Uterus (tissue), 4 donors: ENCODE results near the gene CADPS2. TPM values are rescaled to one million over a fixed set of nuclear protein-coding genes. Genes with fewer than 3 reads are reported as not detected.

ENCODE experiments used
- DNase-seq, 2 donors: peaks; one replicate each; pipeline ENCODE4 v3.0.0-alpha.2; 2019 to 2020
- H3K27ac ChIP-seq, 2 donors: fragments of 200-600 bp; sonication (generic); 1 replicate in 1 of 2; 2 replicates in 1 of 2; pipeline ENCODE4 v1.5.1; 2016 to 2018
- H3K27me3 ChIP-seq, 2 donors: fragments of 200-600 bp; sonication (generic); one replicate each; pipeline ENCODE4 v1.5.1; 2018 to 2019; ENCODE audit warnings: control low read depth in 1 of 2
- H3K36me3 ChIP-seq, 2 donors: fragments of 200-600 bp; sonication (generic); one replicate each; pipeline ENCODE4 v1.5.1; 2019; ENCODE audit warnings: control low read depth in 1 of 2
- H3K4me1 ChIP-seq, 2 donors: fragments of 200-600 bp; sonication (generic); one replicate each; pipeline ENCODE4 v1.5.1; 2018 to 2019; ENCODE audit warnings: control low read depth in 1 of 2
- H3K4me3 ChIP-seq, 2 donors: fragments of 200-600 bp; sonication (generic); 1 replicate in 1 of 2; 2 replicates in 1 of 2; pipeline ENCODE4 v1.5.1; 2018 to 2019; ENCODE audit warnings: mild to moderate bottlenecking in 1 of 2
- H3K9me3 ChIP-seq, 2 donors: fragments of 200-600 bp; sonication (generic); one replicate each; pipeline ENCODE4 v1.5.1; 2019; ENCODE audit warnings: control low read depth in 1 of 2
- CTCF ChIP-seq, 4 experiments: fragments of 200-600 bp in 2 of 4; fragments of 450-650 bp in 2 of 4; sonication (generic) in 2 of 4; IDR thresholded peaks; one replicate each; pipeline ENCODE4 v1.5.1; 2016 to 2019; ENCODE audit warnings: antibody characterized with exemption in 4 of 4, mild to moderate bottlenecking in 2 of 4, moderate library complexity in 1 of 4
- POLR2A ChIP-seq, 2 donors: fragments of 450-650 bp; IDR thresholded peaks; one replicate each; pipeline ENCODE4 v1.6.1; 2016; ENCODE audit warnings: antibody characterized with exemption in 2 of 2, mild to moderate bottlenecking in 1 of 2, moderate library complexity in 1 of 2
- intact Hi-C: fragments of 100-400 bp; cut with DNase I; formaldehyde crosslinking; loops from one replicate; pipeline ENCODE4 v1.15.1; 2023; ENCODE audit warnings: low total_unique reads
- total RNA-seq, 4 donors: library from RNA; depleted of rRNA in 3 of 4; stranded (reverse); fragments of >200 nt in 3 of 4; gene quantifications; one replicate each; pipeline versions ENCODE4 v1.1.0 to v1.2.4, GENCODE V29; 2014 to 2023
- donor health status: DM: yes; HTN: yes; CAD: no.

CADPS2 gene
- total RNA-seq, 4 donors from 2014 or later, result 11.5 to 119 (median 36.8) TPM

DNA sequence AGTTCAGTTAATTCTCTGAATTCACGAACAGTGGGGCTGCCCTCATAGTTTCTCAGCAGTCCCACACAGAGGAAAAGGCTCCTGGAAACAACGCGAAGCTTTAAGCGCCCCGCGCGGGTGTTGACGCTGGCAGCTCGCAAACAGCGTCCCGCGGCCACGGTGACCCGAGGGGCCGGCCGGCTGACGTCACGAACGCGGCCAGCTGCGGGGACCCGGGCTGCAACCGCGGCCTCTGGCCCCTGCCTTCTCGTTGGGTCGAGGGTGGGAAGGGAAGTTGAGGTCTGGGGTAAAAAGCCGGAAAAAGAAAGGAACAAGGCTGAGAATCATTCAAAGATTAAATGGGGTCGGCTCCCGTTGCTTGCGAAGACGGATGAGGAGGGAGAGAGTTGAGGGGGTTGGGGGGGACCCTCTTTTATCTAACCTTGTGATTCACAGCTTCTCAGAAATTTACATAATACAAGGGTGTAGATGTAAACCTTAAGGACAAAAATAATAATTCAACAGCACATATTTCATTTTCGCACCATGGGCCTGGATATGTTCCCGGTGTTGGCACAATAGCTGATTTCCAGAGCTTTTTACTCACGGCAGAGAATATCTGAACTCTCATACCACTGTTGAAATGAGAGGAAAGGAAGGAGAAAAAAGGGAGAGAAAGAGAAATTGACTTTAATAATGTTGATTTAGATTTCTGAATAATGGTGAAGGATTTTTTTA lies 574.4 kb downstream of the CADPS2 start:
- no peak for DNase-seq
- no peak for TF ChIP-seq CTCF (IDR thresholded peaks at IDR 0.05)
- TF ChIP-seq POLR2A (IDR thresholded peaks at IDR 0.05), result no peak
- no peak overlapping the region for H3K4me3 ChIP-seq
- H3K27me3 ChIP-seq, result peaks cover 26 to 100% of the 10 kb centered on the region in 2 donors
- intact Hi-C loops, result no loop called here
- no peaks in the 10 kb centered on the region for H3K36me3 ChIP-seq
- no peaks in the 10 kb centered on the region for H3K4me1 ChIP-seq
- H3K27ac ChIP-seq, result no peak overlapping the region
- no peaks in the 10 kb centered on the region for H3K9me3 ChIP-seq

DNA sequence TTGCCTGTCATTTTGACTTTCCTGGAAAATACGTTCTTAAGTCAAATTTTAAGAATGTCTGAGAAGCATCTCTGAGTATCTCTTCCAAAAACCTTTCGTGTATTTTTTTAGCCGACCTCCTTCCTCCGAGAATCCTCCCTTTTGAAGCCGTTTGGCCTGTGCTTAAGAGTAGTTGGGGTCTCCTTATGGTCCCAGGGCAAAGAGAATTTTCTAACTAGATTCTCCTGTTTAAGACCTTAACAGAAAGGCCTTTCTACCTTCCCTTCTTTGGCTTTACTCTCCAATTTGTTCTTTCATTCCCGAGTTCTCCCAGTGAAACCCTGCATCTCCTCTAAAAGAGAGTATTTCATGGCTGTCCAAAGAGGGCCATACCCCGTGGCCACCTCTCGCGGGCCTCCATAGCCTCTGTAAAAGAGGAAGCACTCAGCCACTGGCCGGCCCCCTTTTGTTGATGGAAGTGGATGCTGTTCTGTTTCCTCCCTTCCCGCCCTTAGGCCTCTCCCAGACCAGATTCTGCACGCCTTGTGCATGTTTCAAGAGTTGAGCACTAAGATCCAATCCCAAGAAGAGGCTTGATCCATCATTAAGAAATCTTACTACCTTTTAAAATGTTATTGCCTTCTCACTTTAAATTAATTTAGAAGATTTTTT lies 575.1 kb downstream of the CADPS2 start:
- Histone ChIP-seq H3K27me3 (peaks cover 30 to 100% of the 10 kb centered on the region in 2 donors), H3K4me3 (no peak overlapping the region), H3K36me3 (no peaks in the 10 kb centered on the region), H3K9me3 (no peaks in the 10 kb centered on the region), H3K27ac (no peak overlapping the region), H3K4me1 (peaks cover 0 to under 1% of the 10 kb centered on the region in 2 donors)
- intact Hi-C loops, result no loop called here
- TF ChIP-seq POLR2A (IDR thresholded peaks at IDR 0.05), result no peak
- TF ChIP-seq CTCF (IDR thresholded peaks at IDR 0.05), result no peak
- no peak for DNase-seq

DNA sequence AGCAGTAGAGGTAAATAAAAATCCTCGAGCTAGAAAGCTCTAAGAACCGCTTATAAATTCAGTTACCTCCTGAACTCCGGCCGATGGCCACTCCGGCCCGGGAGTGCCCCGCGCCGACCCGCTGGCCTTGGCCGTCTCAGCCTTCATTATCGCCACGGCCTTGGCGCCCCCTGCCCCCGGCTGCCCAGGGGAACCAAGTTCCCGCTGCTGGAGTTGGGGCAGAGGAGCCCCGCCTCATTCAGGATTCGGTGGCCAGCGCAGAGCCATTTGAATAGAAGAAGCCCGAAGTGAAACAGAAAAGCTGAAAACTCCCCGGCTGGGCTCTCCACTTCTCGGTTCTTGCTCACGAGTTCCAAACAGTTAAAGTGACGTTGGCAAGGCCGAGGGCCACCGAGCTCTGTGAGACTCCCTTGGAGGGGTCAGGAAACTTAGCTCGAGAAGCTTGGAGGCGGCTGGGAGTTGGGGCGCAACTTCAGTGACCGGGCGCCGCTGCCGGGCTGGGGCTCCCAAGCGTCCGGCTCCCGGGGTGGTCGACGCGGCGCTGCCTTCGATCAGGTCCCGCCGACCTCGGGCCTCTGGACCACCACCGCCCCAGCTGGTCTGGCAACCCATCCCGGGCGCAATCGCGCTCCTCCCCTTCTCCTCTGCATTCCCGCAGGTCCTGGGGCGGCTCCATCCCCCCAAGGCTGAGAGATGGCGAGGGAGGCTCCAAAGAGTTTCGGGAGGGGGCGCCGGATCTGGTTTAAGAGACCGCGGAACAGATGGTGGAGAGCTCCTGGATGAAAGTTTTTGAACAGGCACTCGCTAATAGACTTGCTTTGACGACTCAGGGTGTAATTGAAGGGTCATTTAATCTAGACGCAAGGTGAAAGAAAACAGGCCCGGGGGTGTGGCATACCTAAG lies 575.9 kb downstream of the CADPS2 start:
- intact Hi-C loops, result no loop called here
- Histone ChIP-seq H3K36me3 (no peaks in the 10 kb centered on the region), H3K4me3 (peak overlapping the region; percentile 11 to 33), H3K27ac (no peak overlapping the region), H3K27me3 (peaks cover 32 to 100% of the 10 kb centered on the region in 2 donors), H3K4me1 (peaks cover 0 to 8% of the 10 kb centered on the region in 2 donors), H3K9me3 (no peaks in the 10 kb centered on the region)
- no peak for DNase-seq
- TF ChIP-seq CTCF (IDR thresholded peaks at IDR 0.05) (no peak), POLR2A (IDR thresholded peaks at IDR 0.05) (no peak)

DNA sequence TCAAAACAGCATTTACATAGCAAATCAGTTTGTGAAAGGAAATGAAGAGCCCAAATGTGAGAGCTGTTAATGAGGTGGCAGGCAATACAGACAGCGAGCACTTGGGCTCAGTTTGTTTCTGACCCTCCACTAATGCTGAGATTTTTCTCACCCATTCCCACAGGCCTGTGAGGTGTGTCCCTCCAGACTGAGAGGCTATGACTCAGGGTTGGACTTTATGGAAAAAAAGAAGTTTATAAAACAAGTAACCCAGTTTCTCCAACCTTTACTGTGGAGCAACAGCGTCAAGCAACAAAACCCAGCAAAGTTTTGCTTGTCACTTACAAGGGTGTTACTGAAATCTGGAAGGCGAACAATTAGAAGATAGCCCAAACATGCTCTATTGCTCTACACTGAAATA lies 576.8 kb downstream of the CADPS2 start:
- peaks cover 0 to 8% of the 10 kb centered on the region in 2 donors for H3K4me1 ChIP-seq

More for the DNA sequence above, 576.8 kb downstream of the CADPS2 start:
- peaks cover 38 to 100% of the 10 kb centered on the region in 2 donors for H3K27me3 ChIP-seq
- TF ChIP-seq POLR2A (IDR thresholded peaks at IDR 0.05) (no peak), CTCF (IDR thresholded peaks at IDR 0.05) (no peak)
- H3K4me3 ChIP-seq, result no peak overlapping the region
- no peaks in the 10 kb centered on the region for H3K36me3 ChIP-seq
- H3K27ac ChIP-seq, result no peak overlapping the region
- H3K9me3 ChIP-seq, result no peaks in the 10 kb centered on the region
- no peak for DNase-seq
- intact Hi-C loops, result no loop called here
